BE2C (cell line): ENCODE data around the gene TMEM156.

Source experiments
- DNase-seq: peaks from one replicate; pipeline ENCODE4 v3.0.0-alpha.2; 2020
- H3K27me3 ChIP-seq: fragments of 250-450 bp; sonication (Bioruptor Pico); 2 replicates; pipeline ENCODE4 v1.5.1; 2020; ENCODE audit warnings: mild to moderate bottlenecking
- H3K36me3 ChIP-seq: fragments of 250-450 bp; sonication (Bioruptor Pico); 2 replicates; pipeline ENCODE4 v1.5.1; 2020; ENCODE audit warnings: mild to moderate bottlenecking
- H3K4me1 ChIP-seq: fragments of 250-450 bp; sonication (Bioruptor Pico); 2 replicates; pipeline ENCODE4 v1.5.1; 2020
- H3K4me3 ChIP-seq: 2 replicates; pipeline ENCODE4 v1.5.1; 2011; ENCODE audit warnings: low read depth, low read length
- H3K9me3 ChIP-seq: fragments of 250-450 bp; sonication (Bioruptor Pico); 2 replicates; pipeline ENCODE4 v1.5.1; 2020
- TF ChIP-seq, protein P1 (sequence below): IDR thresholded peaks from 2 replicates; pipeline ENCODE4 v1.5.1; 2012; ENCODE audit warnings: mild to moderate bottlenecking, low read depth, low read length

TMEM156 gene

GRCh38 chr4:38935391-38936073 is 96.7 kb downstream of the TMEM156 start:
- Histone ChIP-seq H3K36me3 (no peaks in the 10 kb centered on the region), H3K4me1 (no peaks in the 10 kb centered on the region), H3K9me3 (no peaks in the 10 kb centered on the region), H3K27me3 (no peaks in the 10 kb centered on the region), H3K4me3 (no peak overlapping the region)
- TF ChIP-seq, protein P1, sequence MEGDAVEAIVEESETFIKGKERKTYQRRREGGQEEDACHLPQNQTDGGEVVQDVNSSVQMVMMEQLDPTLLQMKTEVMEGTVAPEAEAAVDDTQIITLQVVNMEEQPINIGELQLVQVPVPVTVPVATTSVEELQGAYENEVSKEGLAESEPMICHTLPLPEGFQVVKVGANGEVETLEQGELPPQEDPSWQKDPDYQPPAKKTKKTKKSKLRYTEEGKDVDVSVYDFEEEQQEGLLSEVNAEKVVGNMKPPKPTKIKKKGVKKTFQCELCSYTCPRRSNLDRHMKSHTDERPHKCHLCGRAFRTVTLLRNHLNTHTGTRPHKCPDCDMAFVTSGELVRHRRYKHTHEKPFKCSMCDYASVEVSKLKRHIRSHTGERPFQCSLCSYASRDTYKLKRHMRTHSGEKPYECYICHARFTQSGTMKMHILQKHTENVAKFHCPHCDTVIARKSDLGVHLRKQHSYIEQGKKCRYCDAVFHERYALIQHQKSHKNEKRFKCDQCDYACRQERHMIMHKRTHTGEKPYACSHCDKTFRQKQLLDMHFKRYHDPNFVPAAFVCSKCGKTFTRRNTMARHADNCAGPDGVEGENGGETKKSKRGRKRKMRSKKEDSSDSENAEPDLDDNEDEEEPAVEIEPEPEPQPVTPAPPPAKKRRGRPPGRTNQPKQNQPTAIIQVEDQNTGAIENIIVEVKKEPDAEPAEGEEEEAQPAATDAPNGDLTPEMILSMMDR, result no peak
- DNase-seq, result no peak

- Histone ChIP-seq H3K4me1 (peaks cover under 1% of the 10 kb centered on the region), H3K27me3 (no peaks in the 10 kb centered on the region), H3K36me3 (no peaks in the 10 kb centered on the region), H3K9me3 (no peaks in the 10 kb centered on the region), H3K4me3 (no peak overlapping the region)
- TF ChIP-seq, protein P1, result no peak
- no peak for DNase-seq
These were observed 101.1 kb downstream of the TMEM156 start for GRCh38 chr4:38931125-38931524.

GRCh38 chr4:38930707-38931106 is 101.5 kb downstream of the TMEM156 start:
- H3K4me1 ChIP-seq, result peaks cover 4% of the 10 kb centered on the region
- TF ChIP-seq, protein P1, result no peak

GRCh38 chr4:38930204-38930603 is 102.0 kb downstream of the TMEM156 start:
- H3K4me3 ChIP-seq, result no peak overlapping the region
- H3K27me3 ChIP-seq, result no peaks in the 10 kb centered on the region
- DNase-seq, result no peak
- H3K9me3 ChIP-seq, result no peaks in the 10 kb centered on the region
- H3K4me1 ChIP-seq, result peaks cover 4% of the 10 kb centered on the region
- no peaks in the 10 kb centered on the region for H3K36me3 ChIP-seq
- TF ChIP-seq, protein P1, result no peak

More at GRCh38 chr4:38930707-38931106, 101.5 kb downstream of the TMEM156 start:
- Histone ChIP-seq H3K9me3 (no peaks in the 10 kb centered on the region), H3K27me3 (no peaks in the 10 kb centered on the region), H3K36me3 (no peaks in the 10 kb centered on the region), H3K4me3 (no peak overlapping the region)
- DNase-seq, result no peak

- TF ChIP-seq, protein P1, result no peak
- H3K27me3 ChIP-seq, result no peaks in the 10 kb centered on the region
- no peaks in the 10 kb centered on the region for H3K9me3 ChIP-seq
- DNase-seq, result no peak
- peaks cover 4% of the 10 kb centered on the region for H3K4me1 ChIP-seq
- no peak overlapping the region for H3K4me3 ChIP-seq
- H3K36me3 ChIP-seq, result no peaks in the 10 kb centered on the region
These were observed 103.2 kb downstream of the TMEM156 start for GRCh38 chr4:38928974-38929373.

- TF ChIP-seq, protein P1, result no peak
- H3K4me3 ChIP-seq, result no peak overlapping the region
- DNase-seq, result no peak
- H3K27me3 ChIP-seq, result no peaks in the 10 kb centered on the region
- no peaks in the 10 kb centered on the region for H3K9me3 ChIP-seq
- H3K4me1 ChIP-seq, result peaks cover 4% of the 10 kb centered on the region
- H3K36me3 ChIP-seq, result no peaks in the 10 kb centered on the region
These were observed 103.6 kb downstream of the TMEM156 start for GRCh38 chr4:38928568-38928967.
